Osteoblast (primary cell): Measurements from ENCODE around the gene MAPT. TPM values are rescaled to one million over a fixed set of nuclear protein-coding genes. Genes with fewer than 3 reads are reported as not detected.

Experiments used
- DNase-seq: peaks from one replicate; pipeline ENCODE4 v3.0.0; 2011; ENCODE audit warnings: low spot score, mixed read lengths; ENCODE audit not compliant: insufficient read length; ENCODE audit errors: missing footprints
- H2AFZ ChIP-seq: 2 replicates; pipeline ENCODE4 v1.6.0; 2011; ENCODE audit warnings: mild to moderate bottlenecking, low read length
- H3K27ac ChIP-seq: 2 replicates; pipeline ENCODE4 v1.5.1; 2011; ENCODE audit warnings: mild to moderate bottlenecking, low read depth, low read length, moderate library complexity
- H3K27me3 ChIP-seq: 2 replicates; pipeline ENCODE4 v1.6.0; 2012; ENCODE audit warnings: mild to moderate bottlenecking, control low read depth, inconsistent platforms, low read length, moderate library complexity; ENCODE audit not compliant: insufficient read depth
- H3K36me3 ChIP-seq: 2 replicates; pipeline ENCODE4 v1.5.1; 2011; ENCODE audit warnings: mild to moderate bottlenecking, low read length, control low read depth, moderate library complexity; ENCODE audit not compliant: insufficient read depth
- H3K4me1 ChIP-seq: 2 replicates; pipeline ENCODE4 v1.5.1; 2011; ENCODE audit warnings: mild to moderate bottlenecking, low read length, control low read depth, moderate library complexity; ENCODE audit not compliant: insufficient read depth
- H3K4me2 ChIP-seq: 2 replicates; pipeline ENCODE4 v1.6.0; 2011; ENCODE audit warnings: mild to moderate bottlenecking, low read length; ENCODE audit not compliant: insufficient read depth
- H3K4me3 ChIP-seq: fragments of 200-600 bp; sonication (generic); 3 replicates; pipeline ENCODE4 v1.5.1; 2012; ENCODE audit warnings: mild to moderate bottlenecking, low read length, inconsistent platforms; ENCODE audit not compliant: insufficient read depth
- H3K79me2 ChIP-seq: 2 replicates; pipeline ENCODE4 v1.6.0; 2012; ENCODE audit warnings: mild to moderate bottlenecking, low read length, control low read depth, inconsistent platforms; ENCODE audit not compliant: insufficient read depth
- H3K9me3 ChIP-seq: 2 replicates; pipeline ENCODE4 v1.5.1; 2011; ENCODE audit warnings: low read depth, low read length, control low read depth
- H4K20me1 ChIP-seq: 2 replicates; pipeline ENCODE4 v1.6.0; 2012; ENCODE audit warnings: mild to moderate bottlenecking, low read length, control low read depth; ENCODE audit not compliant: insufficient read depth
- total RNA-seq: library from RNA; depleted of rRNA; stranded (reverse); fragments of >200 nt; gene quantifications from 2 replicates; pipeline ENCODE4 v1.2.3, GENCODE V29; 2012
- TF ChIP-seq, protein P1 (sequence below): IDR thresholded peaks from 2 replicates; pipeline ENCODE4 v1.5.1; 2011; ENCODE audit warnings: mild to moderate bottlenecking, low read depth, low read length, moderate library complexity; ENCODE audit errors: extremely low read depth

MAPT gene
- total RNA-seq, 1 donor, result 0.36 TPM

DNA sequence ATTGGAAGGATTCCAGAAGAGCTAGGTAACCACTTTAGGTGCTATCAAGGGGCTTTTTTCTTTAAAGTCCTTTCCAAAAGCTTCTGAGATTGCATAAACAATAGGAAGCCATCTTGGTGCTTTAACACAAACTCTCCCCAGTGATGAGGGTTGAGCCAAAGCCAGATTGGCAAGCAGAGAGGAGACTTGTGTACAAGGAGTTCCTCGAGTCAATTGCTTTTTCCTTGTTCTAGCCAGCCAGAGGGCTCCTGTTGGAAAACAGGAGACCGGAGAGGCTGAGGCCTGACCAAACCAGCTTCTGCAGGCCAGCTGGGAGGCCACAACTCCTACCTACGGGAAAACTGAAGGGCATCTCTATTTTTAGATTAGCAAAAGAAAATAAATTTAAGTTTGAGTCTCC lies 46.5 kb downstream of the MAPT start:
- no peaks in the 10 kb centered on the region for H3K79me2 ChIP-seq
- TF ChIP-seq, protein P1, sequence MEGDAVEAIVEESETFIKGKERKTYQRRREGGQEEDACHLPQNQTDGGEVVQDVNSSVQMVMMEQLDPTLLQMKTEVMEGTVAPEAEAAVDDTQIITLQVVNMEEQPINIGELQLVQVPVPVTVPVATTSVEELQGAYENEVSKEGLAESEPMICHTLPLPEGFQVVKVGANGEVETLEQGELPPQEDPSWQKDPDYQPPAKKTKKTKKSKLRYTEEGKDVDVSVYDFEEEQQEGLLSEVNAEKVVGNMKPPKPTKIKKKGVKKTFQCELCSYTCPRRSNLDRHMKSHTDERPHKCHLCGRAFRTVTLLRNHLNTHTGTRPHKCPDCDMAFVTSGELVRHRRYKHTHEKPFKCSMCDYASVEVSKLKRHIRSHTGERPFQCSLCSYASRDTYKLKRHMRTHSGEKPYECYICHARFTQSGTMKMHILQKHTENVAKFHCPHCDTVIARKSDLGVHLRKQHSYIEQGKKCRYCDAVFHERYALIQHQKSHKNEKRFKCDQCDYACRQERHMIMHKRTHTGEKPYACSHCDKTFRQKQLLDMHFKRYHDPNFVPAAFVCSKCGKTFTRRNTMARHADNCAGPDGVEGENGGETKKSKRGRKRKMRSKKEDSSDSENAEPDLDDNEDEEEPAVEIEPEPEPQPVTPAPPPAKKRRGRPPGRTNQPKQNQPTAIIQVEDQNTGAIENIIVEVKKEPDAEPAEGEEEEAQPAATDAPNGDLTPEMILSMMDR, result no peak
- no peak overlapping the region for H3K27ac ChIP-seq
- no peak overlapping the region for H3K4me2 ChIP-seq
- no peaks in the 10 kb centered on the region for H3K4me1 ChIP-seq
- no peak overlapping the region for H3K4me3 ChIP-seq
- peaks cover 38% of the 10 kb centered on the region for H3K27me3 ChIP-seq
- no peaks in the 10 kb centered on the region for H3K36me3 ChIP-seq
- DNase-seq, result no peak
- H3K9me3 ChIP-seq, result no peaks in the 10 kb centered on the region
- H2AFZ ChIP-seq, result no peak overlapping the region
- no peaks in the 10 kb centered on the region for H4K20me1 ChIP-seq

DNA sequence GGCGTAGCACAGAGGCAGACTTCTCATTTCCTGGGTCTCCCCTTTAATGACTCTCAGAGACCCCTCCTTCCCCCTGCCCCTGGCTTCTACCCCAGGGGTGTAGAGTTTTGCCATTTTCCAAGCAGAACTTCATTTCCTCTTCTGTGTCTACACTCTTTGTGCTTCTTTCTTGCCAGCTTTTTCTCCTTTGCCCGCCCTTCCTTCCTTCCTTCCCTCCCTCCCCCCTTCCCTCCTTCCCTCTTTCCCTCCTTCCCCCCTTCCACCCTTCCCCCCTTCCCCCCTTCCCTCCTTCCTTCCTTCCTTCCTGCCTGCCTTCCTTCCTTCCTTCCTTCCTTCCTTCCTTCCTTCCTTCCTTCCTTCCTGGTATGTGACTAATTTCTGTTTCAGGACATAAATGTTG lies 47.0 kb downstream of the MAPT start:
- no peaks in the 10 kb centered on the region for H3K4me1 ChIP-seq
- H4K20me1 ChIP-seq, result no peaks in the 10 kb centered on the region
- H2AFZ ChIP-seq, result no peak overlapping the region
- H3K27ac ChIP-seq, result no peak overlapping the region
- H3K4me2 ChIP-seq, result no peak overlapping the region
- H3K36me3 ChIP-seq, result no peaks in the 10 kb centered on the region
- H3K79me2 ChIP-seq, result no peaks in the 10 kb centered on the region
- H3K27me3 ChIP-seq, result peaks cover 35% of the 10 kb centered on the region
- H3K4me3 ChIP-seq, result no peak overlapping the region
- H3K9me3 ChIP-seq, result no peaks in the 10 kb centered on the region
- TF ChIP-seq, protein P1, result no peak
- no peak for DNase-seq

DNA sequence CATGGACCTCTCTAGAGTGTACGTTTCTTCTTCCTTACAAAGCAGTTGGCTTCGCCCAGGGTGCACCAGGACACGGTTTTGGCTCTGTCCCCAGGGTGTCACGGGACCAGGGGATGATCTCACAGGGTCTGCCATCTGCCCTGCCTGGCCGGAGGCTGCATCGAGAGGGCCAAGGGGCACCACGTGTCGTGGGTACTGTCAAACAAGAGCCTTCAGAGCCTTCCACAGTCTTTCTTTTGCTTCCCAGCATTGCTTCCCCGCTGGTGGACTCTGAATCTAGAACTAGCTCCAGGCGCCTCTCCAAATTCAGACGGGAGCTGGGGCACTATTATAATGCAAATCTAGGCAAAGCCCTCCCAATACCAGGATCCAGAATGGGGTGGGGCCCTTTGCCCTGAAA lies 47.9 kb downstream of the MAPT start:
- Histone ChIP-seq H3K4me1 (no peaks in the 10 kb centered on the region), H2AFZ (no peak overlapping the region), H3K36me3 (no peaks in the 10 kb centered on the region), H3K27me3 (peaks cover 35% of the 10 kb centered on the region), H3K27ac (no peak overlapping the region), H4K20me1 (no peaks in the 10 kb centered on the region), H3K79me2 (no peaks in the 10 kb centered on the region), H3K4me2 (no peak overlapping the region), H3K4me3 (no peak overlapping the region), H3K9me3 (no peaks in the 10 kb centered on the region)
- TF ChIP-seq, protein P1, result no peak
- DNase-seq, result no peak

DNA sequence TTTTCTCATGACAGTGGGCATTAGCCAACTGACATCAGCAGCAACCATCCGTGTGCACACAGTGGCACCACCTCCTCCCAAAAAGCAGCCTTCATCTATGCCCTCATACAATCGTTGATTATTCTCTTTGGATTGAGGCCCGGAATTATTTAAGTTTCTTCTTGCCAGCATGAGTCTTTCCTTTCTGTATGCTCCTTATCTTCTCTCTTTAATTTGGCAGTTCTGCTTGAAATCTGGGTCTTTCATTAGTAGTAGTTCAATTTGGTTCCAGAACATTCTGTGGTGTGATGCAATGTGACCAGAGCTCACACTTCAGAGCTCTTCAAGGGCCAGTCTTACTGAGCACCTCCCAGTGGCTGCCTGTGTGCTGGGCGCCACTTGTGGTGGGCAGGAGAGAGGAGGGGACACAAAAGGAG lies 52.5 kb downstream of the MAPT start:
- no peaks in the 10 kb centered on the region for H3K9me3 ChIP-seq

More for the DNA sequence above, 52.5 kb downstream of the MAPT start:
- Histone ChIP-seq H3K4me3 (no peak overlapping the region), H2AFZ (no peak overlapping the region), H3K27ac (no peak overlapping the region), H3K4me2 (no peak overlapping the region), H4K20me1 (no peaks in the 10 kb centered on the region), H3K27me3 (peaks cover 29% of the 10 kb centered on the region), H3K36me3 (no peaks in the 10 kb centered on the region), H3K4me1 (no peaks in the 10 kb centered on the region), H3K79me2 (no peaks in the 10 kb centered on the region)
- TF ChIP-seq, protein P1, result no peak
- peak; percentile 48 for DNase-seq
